Activated T-cell treated with anti-CD3 and anti-CD28 coated beads for 4 hours (primary cell): ENCODE measurements around the gene TMEM244.
"Not testable (repeated sequence)": the region's sequence is repeated elsewhere in the genome, so short reads cannot be mapped to it uniquely, and the experiment has no call there.

ENCODE experiments used
- DNase-seq: peaks from one replicate; pipeline ENCODE4 v3.0.0-alpha.2; 2020

TMEM244 gene

DNA sequence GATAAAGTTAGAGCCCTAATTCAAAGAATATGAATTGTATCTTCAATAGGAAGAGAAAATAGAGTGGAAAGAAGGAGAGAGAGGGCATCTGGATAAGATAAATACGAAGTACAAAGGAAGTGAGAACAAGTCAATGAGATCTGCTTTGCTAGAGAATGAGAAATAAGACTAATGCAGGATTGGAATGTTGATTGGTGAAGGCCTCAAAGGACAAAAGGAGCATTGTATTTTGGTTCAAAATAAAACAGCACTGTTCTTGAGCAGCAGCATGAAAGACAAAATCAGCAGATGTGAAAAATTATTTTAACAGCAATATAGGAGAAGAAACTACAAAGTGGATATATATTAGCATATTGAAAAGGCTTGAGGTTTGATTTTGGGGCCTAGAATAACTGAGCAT, 5.1 kb upstream of the TMEM244 start:
- no peak for DNase-seq

DNA sequence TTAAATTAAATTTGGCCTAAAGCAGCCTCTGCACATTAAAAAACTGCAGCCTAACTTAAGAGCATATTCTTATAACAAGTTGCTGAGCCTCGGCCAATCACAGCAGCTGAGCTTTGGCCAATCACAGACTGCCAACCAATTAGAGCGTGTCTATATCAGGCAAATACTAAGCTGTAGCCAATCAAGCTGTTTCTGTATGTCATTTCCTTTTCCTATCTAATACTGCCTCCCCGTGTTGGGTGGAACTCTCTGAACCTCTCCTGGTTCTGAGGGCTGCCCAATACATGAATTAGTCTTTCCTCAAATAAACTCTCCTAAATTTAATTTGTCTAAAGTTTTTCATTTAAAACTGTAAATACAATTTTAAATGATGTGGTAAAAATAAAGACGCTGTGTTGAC, 3.9 kb upstream of the TMEM244 start:
- no peak for DNase-seq

DNA sequence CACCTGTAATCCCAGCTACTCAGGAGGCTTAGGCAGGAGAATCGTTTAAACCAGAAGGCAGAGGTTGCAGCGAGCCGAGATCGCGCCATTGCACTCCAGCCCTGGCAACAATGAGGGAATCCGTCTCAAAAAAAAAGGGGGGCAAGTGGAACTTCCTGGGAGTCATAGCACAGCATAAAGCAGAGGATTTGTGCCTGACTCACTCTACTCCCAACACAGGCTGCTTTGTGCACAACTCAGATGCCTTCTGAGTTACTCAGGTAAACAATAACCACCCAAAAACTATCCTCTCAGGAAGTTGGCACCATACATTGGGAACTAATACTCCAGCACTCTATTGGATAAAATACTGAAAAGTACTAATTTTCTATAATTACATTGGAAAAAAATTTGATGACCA, 2.5 kb upstream of the TMEM244 start:
- no peak for DNase-seq

DNA sequence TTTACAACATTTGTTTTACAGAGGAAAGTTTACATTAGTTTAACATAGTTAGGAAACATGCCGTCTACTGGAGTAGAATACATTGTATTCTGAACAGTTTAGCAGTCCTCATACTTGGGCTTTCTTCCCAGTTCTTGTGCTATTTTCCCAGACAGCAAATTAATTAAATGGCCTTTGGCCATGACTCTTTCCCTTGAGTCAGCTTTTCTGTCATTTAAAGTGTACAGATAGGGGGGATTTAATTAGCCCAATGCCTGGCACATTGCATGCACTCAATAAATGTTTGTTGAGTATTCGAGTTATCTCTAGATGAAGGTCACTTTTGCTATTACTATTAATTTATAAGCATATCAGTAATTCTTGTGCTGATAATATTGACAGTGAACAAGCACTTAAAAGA, 1.6 kb downstream of the TMEM244 start:
- no peak for DNase-seq

DNA sequence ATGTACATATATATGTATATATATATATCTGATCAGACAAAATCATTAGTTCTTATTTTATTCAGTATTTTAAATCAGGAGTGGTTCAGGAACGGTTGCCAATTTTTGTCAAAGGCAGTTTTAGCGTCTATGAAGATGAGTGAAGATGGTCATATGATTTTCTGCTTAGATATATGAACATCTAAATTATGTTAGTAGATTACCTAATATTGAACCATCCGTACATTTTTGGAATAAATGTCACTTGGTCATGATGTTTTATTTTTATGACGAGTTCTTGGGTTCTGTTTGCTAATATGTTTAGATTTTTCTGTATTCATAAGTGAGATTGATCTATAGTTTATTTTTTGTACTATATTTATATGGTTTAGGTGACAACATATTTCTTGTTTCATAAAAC, 3.3 kb downstream of the TMEM244 start:
- DNase-seq: no peak

DNA sequence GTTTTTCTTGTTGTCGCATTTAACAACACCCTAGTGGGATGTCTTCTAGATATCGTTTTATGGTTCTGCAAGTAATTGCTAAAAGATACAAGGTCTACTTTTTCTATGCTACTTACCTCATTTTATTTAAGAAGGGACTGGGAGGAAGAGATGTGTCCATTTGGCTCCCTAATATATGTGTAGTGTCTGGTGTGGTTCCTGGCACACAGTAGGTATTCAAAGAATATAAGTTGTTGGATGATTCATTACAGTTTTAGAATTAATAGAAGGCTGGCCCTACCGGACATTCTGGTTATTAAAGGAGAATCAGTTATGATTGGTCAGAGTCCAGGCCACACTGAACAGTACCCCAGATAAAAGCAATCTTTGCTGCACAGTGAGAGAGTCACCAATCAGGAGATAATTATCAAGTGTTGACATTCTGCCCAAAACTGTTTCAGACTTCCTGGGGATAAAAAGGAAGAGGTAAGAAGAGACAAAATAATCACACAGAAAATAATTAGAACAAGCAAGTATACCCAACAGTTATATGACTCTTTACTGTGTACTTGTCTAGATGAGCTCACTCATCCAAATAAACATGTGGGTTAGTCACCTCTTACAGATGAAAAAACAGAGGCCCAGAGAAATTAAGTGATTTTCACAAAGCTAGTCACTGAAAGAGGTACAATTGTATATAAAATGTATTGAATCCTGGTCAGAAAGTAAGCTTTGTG, 7.0 kb downstream of the TMEM244 start:
- DNase-seq: no peak

DNA sequence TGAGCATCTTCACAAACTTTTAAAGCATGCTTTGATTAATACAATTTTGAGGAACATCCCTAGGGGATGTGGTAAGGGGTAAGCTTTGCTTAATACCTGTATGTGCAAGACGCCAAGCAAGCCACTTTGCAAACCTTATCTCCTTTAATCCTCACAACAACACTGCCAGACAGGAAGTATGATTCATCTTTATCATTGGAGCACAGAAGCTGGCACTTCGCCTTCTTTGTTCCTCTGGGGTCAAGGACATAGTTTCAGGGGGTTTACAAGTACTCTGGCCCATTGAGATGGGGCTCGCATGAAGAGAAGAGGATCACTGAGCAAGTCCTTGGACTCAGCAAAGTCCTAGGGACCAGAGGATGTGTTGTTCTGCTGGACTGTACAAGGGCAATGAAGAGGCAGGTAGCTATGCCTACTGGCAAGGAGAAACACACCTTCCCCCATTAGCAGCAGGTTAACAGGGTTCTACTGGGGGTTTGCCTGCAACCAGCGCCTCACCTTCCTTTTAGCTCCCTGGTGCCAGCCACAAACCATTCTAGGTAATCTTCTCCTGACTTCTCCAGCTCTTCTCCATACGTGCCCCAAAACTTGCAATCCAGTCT, 8.8 kb downstream of the TMEM244 start:
- DNase-seq: no peak

DNA sequence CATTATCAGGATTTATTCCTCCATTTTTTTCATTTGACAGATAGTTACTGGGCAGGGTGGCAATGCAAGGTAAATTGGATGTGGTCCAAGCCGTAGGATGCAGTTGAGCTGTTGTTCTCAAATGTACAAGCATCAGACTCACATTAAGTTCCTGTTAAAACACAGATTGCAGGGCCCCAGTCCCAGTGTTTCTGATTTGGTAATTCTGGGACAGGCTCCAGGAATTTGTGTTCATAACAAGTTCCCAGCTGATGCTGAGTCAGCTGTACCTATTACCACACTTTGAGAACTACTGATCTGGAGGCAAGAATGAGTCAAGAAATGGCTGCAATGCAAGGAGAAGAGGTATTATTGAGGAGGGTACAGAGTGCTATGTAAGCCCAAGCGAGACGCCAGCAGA, 11.7 kb downstream of the TMEM244 start:
- no peak for DNase-seq

DNA sequence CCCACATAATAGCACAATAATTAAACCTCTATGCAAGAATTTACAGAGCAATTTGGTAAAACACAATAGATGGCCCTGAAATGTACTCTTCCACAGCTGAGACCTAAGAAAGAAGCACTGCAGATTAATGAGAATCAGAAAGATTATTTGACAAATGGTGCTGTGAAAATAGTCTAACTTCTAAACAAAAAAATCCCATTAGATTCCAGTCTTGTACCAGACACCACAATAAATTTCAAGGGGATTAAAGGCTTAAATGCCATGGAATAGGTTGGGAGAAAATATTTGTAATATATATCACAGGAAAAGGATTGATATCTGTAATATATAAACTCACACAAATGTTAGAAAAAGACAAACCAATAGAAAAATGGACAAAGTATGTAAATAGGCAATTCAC, 14.4 kb downstream of the TMEM244 start:
- DNase-seq: no peak

DNA sequence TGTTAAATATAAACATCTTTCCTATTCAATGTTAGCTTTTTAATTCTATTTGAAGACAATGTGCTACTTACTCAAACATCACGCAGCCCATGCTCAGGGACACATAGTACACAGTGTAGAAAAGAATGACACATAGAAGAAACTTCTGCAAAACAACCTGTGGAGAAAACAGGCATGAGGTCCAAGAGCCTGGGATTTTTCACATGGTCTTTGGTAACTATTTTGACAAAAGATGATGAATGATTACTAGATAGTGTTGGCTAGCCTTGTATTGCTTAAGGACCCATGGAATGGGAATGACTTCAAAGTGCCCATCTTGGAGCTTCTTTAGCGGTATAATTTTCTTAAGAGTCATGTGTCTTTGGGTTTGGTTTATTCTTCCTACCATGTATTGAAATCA, 15.4 kb downstream of the TMEM244 start:
- DNase-seq: no peak

DNA sequence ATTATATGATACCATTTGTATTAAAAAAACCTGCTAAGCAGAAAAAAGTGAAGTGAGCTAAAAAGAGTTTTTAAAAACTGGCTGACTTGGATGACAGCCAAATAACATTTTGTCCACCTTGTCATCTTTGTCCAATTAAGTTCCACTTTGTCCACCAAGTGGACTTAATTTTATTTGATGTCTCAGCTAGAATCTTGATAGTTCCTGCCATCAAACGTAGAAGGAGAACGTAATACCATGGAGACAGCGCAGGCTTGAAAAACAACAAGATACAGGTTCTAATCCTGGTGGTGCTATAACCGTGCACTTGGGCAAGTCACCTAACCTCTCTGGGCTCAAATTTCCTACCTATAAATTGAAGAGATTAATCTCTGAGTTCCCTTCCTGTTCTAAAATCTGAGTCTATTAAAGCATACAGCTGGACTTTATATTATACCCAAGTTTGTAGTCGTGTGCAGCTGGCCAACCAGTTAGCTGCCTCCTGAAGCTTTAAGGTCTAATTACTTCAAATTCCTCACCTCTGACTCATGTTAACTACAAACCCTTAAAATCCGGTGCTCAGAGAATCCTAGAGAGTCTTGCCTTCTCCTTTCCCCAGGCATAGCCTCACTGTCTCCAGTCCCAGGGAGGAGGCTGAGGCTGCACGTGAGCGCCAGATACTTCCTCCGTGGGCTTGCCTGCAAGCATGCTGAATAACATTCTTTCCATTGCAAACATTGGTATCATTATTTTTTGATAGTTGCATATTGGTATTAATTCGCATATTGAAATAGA, 16.8 kb downstream of the TMEM244 start:
- no peak for DNase-seq

DNA sequence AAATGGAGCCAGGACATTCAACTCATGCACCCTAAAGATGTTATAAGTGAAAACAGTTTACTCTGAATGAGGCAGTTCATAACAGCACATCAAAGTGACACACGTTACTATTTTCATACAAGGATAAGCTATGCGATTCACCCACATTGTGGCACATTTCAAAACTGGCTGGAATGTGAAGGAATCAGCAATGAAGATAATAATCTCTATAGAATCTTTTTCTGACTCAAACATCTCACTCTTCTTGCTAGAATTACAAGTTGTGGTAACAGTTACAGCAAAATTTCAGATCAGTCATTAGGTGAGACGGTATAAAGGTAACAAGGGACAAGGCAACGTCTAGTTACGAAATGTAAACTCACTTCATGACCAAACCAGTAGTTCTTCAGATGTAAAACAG, 17.5 kb downstream of the TMEM244 start:
- DNase-seq: no peak

DNA sequence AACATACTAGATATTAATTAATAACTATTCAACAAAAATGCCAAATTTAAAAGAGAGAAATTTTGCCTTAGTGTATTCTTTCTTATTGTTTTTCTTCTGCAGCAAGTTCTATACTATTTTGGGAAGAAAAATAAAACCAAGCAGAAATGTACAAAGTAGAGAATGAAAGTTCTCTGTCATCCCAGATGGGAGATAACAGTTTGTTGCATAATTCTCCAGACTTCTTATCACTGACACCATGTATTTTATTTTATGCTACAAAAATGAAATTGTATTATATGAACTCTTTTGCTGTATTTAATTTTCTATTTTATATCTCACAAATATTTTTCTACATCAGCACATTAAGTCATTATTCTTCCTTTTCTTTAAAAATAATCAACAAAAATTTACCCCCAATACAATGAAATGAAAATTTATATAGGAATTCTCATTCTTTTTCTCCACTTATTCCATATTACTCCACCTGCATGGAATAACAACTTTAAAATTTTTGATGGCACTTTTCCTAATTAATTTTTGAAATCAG, 18.2 kb downstream of the TMEM244 start:
- no peak for DNase-seq

DNA sequence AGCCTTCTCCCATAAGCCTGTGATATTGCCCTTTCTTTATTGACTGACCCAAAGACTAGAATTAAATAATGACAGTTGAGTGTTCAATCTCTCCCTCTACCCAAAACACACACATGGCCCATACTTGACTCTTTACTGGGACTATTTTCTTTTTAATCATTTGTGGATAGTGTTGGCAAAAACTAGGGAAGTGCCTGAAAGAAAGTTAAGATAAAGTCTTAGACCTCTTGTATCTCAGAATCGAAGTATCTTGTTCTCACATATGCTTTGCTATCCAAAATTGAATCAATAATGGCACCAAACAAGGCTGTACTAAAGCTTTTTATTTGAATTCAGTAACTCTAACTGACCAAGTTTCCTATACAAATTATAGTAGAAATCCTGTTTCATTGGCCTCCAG, 19.0 kb downstream of the TMEM244 start:
- no peak for DNase-seq

DNA sequence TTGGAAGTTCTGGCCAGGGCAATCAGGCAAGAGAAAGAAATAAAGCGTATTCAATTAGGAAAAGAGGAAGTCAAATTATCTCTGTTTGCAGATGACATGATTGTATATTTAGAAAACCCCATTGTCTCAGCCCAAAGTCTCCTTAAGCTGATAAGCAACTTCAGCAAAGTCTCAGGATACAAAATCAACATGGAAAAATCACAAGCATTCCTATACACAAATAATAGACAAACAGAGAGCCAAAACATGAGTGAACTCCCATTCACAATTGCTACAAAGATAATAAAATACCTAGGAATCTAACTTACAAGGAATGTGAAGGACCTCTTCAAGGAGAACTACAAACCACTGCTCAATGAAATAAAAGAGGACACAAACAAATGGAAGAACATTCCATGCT, 21.6 kb downstream of the TMEM244 start:
- not testable (repeated sequence) for DNase-seq

DNA sequence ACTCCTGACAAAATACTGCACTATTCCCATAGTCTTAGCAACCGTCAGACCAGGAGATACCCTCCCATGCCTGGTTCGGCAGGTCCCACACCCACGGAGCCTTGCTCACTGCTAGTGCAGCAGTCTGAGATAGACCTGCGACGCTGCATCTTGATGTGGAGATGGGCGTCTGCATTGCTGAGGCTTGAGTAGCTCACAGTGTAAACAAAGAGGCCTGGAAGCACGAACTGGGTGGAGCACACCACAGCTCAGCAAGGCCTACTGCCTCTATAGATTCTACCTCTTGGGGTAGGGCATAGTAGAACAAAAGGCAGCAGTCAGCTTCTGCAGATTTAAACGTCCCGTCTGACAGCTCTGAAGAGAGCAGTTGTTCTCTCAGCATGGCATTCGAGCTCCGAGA, 25.4 kb downstream of the TMEM244 start:
- no peak for DNase-seq

DNA sequence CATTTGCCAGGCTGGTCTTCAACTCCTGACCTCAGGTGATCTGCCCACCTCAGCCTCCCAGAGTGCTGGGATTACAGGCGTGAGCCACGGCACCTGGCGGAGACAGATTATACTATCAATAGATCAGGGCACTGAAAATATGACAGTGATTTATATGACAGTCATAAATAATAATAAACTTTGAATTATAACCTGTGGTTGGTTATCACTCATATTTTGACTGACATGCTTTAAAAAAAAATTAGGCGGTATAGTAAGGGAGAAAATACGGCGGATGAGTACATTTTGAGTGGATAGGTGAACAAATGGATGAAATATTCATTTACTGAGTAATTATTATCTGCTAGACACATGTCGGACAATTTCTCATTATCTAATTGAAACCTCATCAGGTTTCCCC, 28.8 kb downstream of the TMEM244 start:
- no peak for DNase-seq

DNA sequence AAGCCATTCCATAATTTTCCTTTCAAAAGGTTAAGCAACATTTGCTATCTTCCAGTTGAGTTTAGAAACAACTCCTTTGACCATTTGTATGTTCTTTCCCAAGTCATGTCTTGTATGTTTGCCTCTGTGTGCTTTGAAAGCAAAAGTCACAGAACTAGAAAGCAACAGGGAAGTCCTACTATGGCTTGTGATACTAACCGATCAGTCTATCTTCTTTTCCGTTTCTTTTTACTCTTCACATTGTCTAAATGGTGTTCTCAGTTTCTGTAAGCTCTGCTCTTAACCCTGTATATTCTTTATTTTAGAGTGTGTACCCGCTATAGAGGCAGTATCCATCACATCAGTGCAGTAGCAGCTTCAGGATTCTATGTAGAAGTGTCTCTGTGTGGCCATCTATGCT, 32.9 kb downstream of the TMEM244 start:
- DNase-seq: no peak

DNA sequence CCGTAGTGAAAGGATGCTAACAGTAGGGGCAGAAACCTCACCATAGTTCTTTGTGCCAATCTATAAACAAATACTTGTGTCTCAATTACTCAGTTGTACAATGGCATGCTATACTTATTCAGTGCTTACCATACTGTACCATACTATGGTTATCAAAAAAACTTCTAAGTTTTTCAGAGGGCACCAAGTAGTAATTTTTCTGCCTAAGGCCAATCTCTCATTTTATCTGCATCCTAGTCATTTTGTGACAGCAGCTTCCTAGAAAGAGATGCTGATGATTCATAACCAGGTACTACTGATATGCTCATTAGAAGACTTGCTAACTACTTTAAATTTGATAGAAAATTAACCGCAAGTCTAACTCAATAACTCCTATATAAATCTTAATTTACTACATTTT, 42.9 kb downstream of the TMEM244 start:
- no peak for DNase-seq

DNA sequence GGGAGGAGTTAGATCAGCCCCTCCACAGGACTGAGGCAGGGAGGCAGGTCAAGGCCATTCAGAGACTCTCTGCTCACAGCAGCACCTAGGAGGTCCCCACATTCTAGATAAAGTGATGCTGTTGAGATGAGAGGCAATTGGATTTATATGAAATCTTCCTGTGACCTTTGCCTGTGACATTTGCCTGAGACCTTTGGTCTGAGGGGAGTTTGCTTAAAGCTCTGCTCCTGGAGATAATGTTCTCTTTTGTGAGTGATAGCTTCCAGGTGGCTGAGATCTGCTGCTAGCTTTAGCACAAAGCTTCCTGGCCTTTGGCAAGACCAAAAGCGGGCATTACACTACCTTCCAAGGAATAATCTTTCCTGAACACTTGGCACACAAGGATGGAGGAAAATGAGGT, 43.3 kb downstream of the TMEM244 start:
- DNase-seq: no peak

DNA sequence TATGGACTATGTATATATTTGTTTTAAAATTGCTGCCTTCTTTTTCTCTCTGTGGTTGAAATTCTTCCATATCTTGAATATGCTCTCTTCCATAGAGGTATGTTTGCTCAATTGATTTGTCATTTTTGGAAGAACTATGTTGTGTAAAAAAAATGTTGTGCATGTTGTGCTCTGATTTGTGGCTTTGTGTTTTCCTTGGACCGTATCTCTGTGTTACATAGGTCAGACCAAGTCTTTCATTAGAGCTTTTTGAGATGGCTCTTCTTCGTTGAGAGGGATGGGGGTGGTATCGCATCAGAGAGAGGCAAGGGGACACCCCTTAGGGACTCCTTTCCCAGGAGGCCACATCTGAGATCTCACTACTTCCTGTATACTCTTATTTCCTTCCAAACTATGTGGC, 43.8 kb downstream of the TMEM244 start:
- DNase-seq: no peak

DNA sequence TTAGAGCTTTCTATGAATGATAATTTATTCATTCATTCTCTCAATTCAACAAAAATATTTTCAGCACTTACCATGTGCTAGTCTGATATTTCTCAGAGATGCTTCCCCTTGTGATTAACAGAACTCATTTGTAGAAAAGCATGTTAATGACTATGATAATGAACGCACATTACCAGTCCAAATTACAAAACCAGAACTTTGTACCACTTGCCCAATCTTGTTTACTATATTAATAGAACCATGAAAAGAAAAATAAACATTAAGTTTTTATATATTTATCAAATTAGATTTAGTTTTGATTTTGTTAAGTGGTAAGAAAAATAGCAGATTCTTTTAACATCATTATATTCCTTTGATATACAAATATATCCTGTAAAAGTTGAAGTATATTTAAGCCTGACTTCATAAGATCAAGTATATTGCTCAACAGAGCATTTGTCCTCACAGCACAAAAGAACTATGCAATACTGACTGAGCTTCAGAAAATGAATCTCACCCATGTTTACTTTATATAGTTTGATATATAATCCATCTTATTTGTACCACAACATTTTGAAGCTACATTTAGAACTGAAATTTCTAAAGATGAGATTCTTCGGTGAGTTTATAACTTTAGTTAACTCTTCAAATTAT, 48.9 kb downstream of the TMEM244 start:
- DNase-seq: no peak

DNA sequence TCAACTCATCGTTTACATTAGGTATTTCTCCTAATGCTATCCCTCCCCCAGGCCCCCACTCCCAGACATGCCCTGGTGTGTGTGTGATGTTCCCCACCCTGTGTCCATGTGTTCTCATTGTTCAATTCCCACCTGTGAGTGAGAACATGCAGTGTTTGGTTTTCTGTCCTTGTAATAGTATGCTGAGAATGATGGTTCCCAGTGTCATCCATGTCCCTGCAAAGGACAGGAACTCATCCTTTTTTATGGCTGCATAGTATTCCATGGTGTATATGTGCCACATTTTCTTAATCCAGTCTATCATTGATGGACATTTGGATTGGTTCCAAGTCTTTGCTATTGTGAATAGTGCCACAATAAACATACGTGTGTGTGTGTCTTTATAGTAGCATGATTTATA, 54.0 kb downstream of the TMEM244 start:
- not testable (repeated sequence) for DNase-seq

DNA sequence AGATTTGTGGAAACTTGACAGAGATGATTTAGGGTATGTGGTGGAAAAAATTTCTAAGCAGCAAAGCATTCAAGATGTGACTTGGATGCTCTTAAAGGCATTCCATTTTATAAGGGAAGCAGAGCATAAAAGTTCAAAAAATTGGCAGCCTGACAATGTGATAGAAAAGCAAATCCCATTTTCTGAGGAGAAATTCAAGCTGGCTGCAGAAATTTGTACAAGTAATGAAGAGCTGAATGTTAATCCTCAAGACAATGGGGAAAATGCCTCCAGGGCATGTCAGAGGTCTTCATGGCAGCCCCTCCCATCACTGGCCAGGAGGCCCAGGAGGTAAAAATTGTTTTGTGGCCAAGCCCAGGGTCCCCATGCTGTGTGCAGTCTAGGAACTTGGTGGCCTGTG, 58.2 kb downstream of the TMEM244 start:
- not testable (repeated sequence) for DNase-seq
